Esophagus muscularis mucosa (tissue), 4 donors: ENCODE results near the gene CRHBP. TPM values are rescaled to one million over a fixed set of nuclear protein-coding genes. Genes with fewer than 3 reads are reported as not detected.
"Not testable (repeated sequence)": the region's sequence is repeated elsewhere in the genome, so short reads cannot be mapped to it uniquely, and the experiment has no call there.

Experiments
- DNase-seq: peaks from one replicate; pipeline ENCODE4 v3.0.0-alpha.2; 2017; ENCODE audit errors: extremely low spot score
- H3K27ac ChIP-seq, 4 donors: fragments of 200-600 bp; sonication (generic); replicated peaks in 1 of 4; 1 replicate in 3 of 4; 2 replicates in 1 of 4; pipeline ENCODE4 v1.5.1; 2016 to 2019; ENCODE audit warnings: mild to moderate bottlenecking in 1 of 4
- H3K27me3 ChIP-seq, 4 donors: fragments of 200-600 bp; sonication (generic); one replicate each; pipeline versions ENCODE4 v1.5.1 to v1.6.0; 2016 to 2019
- H3K36me3 ChIP-seq, 4 donors: fragments of 200-600 bp; sonication (generic); one replicate each; pipeline ENCODE4 v1.5.1; 2016 to 2019
- H3K4me1 ChIP-seq, 4 donors: fragments of 200-600 bp; sonication (generic); one replicate each; pipeline ENCODE4 v1.5.1; 2016 to 2019
- H3K4me3 ChIP-seq, 4 donors: fragments of 200-600 bp; sonication (generic); 1 replicate in 2 of 4; 2 replicates in 2 of 4; pipeline ENCODE4 v1.5.1; 2016 to 2019; ENCODE audit warnings: mild to moderate bottlenecking in 4 of 4, moderate library complexity in 1 of 4
- H3K9me3 ChIP-seq, 4 donors: fragments of 200-600 bp; sonication (generic); 1 replicate in 3 of 4; 2 replicates in 1 of 4; pipeline ENCODE4 v1.5.1; 2016 to 2019
- EP300 ChIP-seq: sonication (generic); formaldehyde crosslinking; IDR thresholded peaks from one replicate; pipeline ENCODE4 v1.6.1; 2017; ENCODE audit warnings: antibody characterized with exemption
- POLR2A ChIP-seq: fragments of 450-650 bp; IDR thresholded peaks from one replicate; pipeline ENCODE4 v1.6.1; 2017; ENCODE audit warnings: antibody characterized with exemption, moderate library complexity, mild to moderate bottlenecking, low read depth
- POLR2AphosphoS5 ChIP-seq, 2 donors: sonication (generic); formaldehyde crosslinking; IDR thresholded peaks; one replicate each; pipeline ENCODE4 v1.6.1; 2017; ENCODE audit warnings: antibody characterized with exemption in 2 of 2
- WGBS: methylation state at CpG from one replicate; pipeline ENCODE4 v1.1.5; 2018; 5-methylcytosine and 5-hydroxymethylcytosine counted together
- intact Hi-C: fragments of 100-400 bp; cut with DNase I; formaldehyde crosslinking; loops from one replicate; pipeline ENCODE4 v1.15.1; 2023
- total RNA-seq, 4 donors: library from RNA; depleted of rRNA; stranded (reverse); fragments of >200 nt; gene quantifications; one replicate each; pipeline versions ENCODE4 v1.1.0 to v1.2.1, GENCODE V29; 2016
- TF ChIP-seq, protein P1 (sequence below), 3 experiments: fragments of 200-600 bp in 2 of 3; fragments of 450-650 bp in 1 of 3; sonication (generic) in 2 of 3; IDR thresholded peaks; one replicate each; pipeline ENCODE4 v1.5.1; 2017 to 2019; ENCODE audit warnings: antibody characterized with exemption in 3 of 3, mild to moderate bottlenecking in 2 of 3, moderate library complexity in 1 of 3

Gene CRHBP
- total RNA-seq, 4 donors from 2014 or later, result 0.52 to 1.8 (median 0.84) TPM; not detected in 1

DNA sequence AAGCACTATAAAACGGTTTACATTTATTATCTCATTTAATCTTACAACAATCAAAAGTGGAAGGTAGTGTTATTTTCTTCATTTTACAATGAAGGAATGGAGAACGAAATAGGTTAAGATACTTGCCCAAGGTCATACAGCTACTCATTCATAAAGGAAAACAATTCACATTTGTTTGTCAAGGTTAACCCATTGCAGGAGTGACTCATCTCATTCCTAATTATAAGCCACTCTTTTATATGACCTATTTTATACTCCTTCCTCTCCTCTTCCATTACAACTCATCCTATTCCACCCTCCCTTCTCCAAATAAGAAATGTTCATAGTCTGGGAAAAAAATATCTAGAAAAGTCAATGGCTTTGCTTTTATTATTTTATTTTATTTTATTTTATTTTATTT is 29.6 kb downstream of the CRHBP start:
- H3K27me3 ChIP-seq, result no peaks in the 10 kb centered on the region
- no peaks in the 10 kb centered on the region for H3K4me1 ChIP-seq
- no peak for DNase-seq
- WGBS, result 80% methylated on average over 2 of the region's 2 CpGs
- TF ChIP-seq POLR2AphosphoS5 (IDR thresholded peaks at IDR 0.05) (no peak), POLR2A (no peak), EP300 (no peak)
- TF ChIP-seq, protein P1, sequence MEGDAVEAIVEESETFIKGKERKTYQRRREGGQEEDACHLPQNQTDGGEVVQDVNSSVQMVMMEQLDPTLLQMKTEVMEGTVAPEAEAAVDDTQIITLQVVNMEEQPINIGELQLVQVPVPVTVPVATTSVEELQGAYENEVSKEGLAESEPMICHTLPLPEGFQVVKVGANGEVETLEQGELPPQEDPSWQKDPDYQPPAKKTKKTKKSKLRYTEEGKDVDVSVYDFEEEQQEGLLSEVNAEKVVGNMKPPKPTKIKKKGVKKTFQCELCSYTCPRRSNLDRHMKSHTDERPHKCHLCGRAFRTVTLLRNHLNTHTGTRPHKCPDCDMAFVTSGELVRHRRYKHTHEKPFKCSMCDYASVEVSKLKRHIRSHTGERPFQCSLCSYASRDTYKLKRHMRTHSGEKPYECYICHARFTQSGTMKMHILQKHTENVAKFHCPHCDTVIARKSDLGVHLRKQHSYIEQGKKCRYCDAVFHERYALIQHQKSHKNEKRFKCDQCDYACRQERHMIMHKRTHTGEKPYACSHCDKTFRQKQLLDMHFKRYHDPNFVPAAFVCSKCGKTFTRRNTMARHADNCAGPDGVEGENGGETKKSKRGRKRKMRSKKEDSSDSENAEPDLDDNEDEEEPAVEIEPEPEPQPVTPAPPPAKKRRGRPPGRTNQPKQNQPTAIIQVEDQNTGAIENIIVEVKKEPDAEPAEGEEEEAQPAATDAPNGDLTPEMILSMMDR (IDR thresholded peaks at IDR 0.05), result no peak
- H3K4me3 ChIP-seq, result no peak overlapping the region
- H3K27ac ChIP-seq, result no peak overlapping the region
- H3K9me3 ChIP-seq, result no peaks in the 10 kb centered on the region
- no peaks in the 10 kb centered on the region for H3K36me3 ChIP-seq
- intact Hi-C loops, result no loop called here

GRCh38 chr5:76983468-76983867 is 30.6 kb downstream of the CRHBP start:
- 83% methylated on average over 3 of the region's 3 CpGs for WGBS
- TF ChIP-seq POLR2A (no peak), POLR2AphosphoS5 (IDR thresholded peaks at IDR 0.05) (no peak), EP300 (no peak)
- TF ChIP-seq, protein P1 (IDR thresholded peaks at IDR 0.05), result no peak
- no peak for DNase-seq
- no peaks in the 10 kb centered on the region for H3K36me3 ChIP-seq
- no peaks in the 10 kb centered on the region for H3K9me3 ChIP-seq
- H3K27me3 ChIP-seq, result no peaks in the 10 kb centered on the region
- H3K27ac ChIP-seq, result no peak overlapping the region
- H3K4me1 ChIP-seq, result no peaks in the 10 kb centered on the region
- no peak overlapping the region for H3K4me3 ChIP-seq
- intact Hi-C loops, result no loop called here

GRCh38 chr5:76986825-76987526 is 34.1 kb downstream of the CRHBP start:
- WGBS, result 51% methylated on average over 6 of the region's 6 CpGs
- no peak for TF ChIP-seq POLR2A
- no peak for TF ChIP-seq EP300
- TF ChIP-seq POLR2AphosphoS5 (IDR thresholded peaks at IDR 0.05), result no peak
- TF ChIP-seq, protein P1 (IDR thresholded peaks at IDR 0.05), result no peak
- no peak overlapping the region for H3K27ac ChIP-seq
- no peaks in the 10 kb centered on the region for H3K9me3 ChIP-seq
- no peaks in the 10 kb centered on the region for H3K27me3 ChIP-seq
- no peak for DNase-seq
- H3K36me3 ChIP-seq, result no peaks in the 10 kb centered on the region
- H3K4me1 ChIP-seq, result no peaks in the 10 kb centered on the region
- intact Hi-C loops, result no loop called here
- no peak overlapping the region for H3K4me3 ChIP-seq

DNA sequence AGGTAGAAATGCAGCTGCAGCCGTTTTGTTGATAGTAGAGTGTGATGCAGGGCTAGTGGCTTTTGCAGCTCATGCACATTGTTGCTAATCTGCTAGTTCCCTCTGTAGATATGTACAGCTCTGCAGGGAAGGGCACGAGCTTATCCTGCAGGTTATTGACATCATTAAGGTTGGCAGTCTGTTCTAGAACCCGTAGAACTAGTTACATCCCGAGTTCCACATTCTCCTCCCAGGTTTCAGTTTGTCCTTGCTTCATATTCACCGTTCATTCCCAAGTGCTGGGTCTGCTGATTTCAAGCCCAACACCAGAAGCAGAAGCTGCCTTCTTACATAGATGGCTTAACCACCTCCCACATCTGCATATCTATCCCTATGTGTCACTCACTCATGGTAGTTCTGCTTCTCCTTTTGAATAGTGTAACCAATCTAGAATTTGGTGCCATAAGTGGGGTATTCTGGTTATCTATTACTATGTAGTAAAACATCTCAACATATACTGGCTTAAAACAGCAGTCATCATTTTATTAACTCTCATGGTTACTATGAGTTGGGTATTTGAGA is 38.1 kb downstream of the CRHBP start:
- H3K9me3 ChIP-seq, result no peaks in the 10 kb centered on the region
- H3K27ac ChIP-seq, result no peak overlapping the region
- H3K4me1 ChIP-seq, result no peaks in the 10 kb centered on the region
- DNase-seq, result no peak
- H3K36me3 ChIP-seq, result no peaks in the 10 kb centered on the region
- TF ChIP-seq POLR2AphosphoS5 (IDR thresholded peaks at IDR 0.05) (no peak), POLR2A (no peak), EP300 (no peak)
- TF ChIP-seq, protein P1 (IDR thresholded peaks at IDR 0.05), result no peak
- 67% methylated on average over 5 of the region's 5 CpGs for WGBS
- intact Hi-C loops, result no loop called here
- H3K4me3 ChIP-seq, result no peak overlapping the region
- H3K27me3 ChIP-seq, result no peaks in the 10 kb centered on the region

GRCh38 chr5:76993436-76993835 is 40.6 kb downstream of the CRHBP start:
- WGBS, result 84% methylated on average over 9 of the region's 9 CpGs
- intact Hi-C loops, H3K36me3 ChIP-seq, H3K9me3 ChIP-seq, H3K4me3 ChIP-seq, H3K27ac ChIP-seq, H3K4me1 ChIP-seq, DNase-seq, H3K27me3 ChIP-seq: not testable (repeated sequence)
